GM12865 (cell line): ENCODE measurements around the gene FCN1.

Source experiments
- DNase-seq: peaks from one replicate; pipeline ENCODE4 v3.0.0; 2010; ENCODE audit warnings: low read depth
- H3K4me3 ChIP-seq: 2 replicates; pipeline ENCODE4 v1.5.1; 2011; ENCODE audit warnings: mild to moderate bottlenecking, low read depth, low read length, control low read depth
- CTCF ChIP-seq: IDR thresholded peaks from 2 replicates; pipeline ENCODE4 v1.5.1; 2011; ENCODE audit warnings: low read length, control low read depth, low read depth, inconsistent platforms; ENCODE audit not compliant: insufficient read depth; ENCODE audit errors: missing control alignments

FCN1 gene

GRCh38 chr9:134917431-134918373 is at the start of gene FCN1:
Gene FCN1 (minus strand): TSS chr9:134917912. CDS start chr9:134917871, 41 bp downstream.
- DNase-seq: no peak
- no peak within 1 kb of the TSS for H3K4me3 ChIP-seq
- TF ChIP-seq CTCF: no peak

GRCh38 chr9:134966697-134967546 is 49.2 kb upstream of the FCN1 start:
- DNase-seq: no peak
- no peak for TF ChIP-seq CTCF
- no peak overlapping the region for H3K4me3 ChIP-seq

- no peak for TF ChIP-seq CTCF
- no peak overlapping the region for H3K4me3 ChIP-seq
- no peak for DNase-seq
Measured at GRCh38 chr9:134966270-134966669, 48.6 kb upstream of the FCN1 start.

GRCh38 chr9:134965851-134966250 is 48.1 kb upstream of the FCN1 start:
- no peak for DNase-seq
- no peak for TF ChIP-seq CTCF
- no peak overlapping the region for H3K4me3 ChIP-seq

GRCh38 chr9:134965411-134965810 is 47.7 kb upstream of the FCN1 start:
- no peak for TF ChIP-seq CTCF
- DNase-seq: no peak
- no peak overlapping the region for H3K4me3 ChIP-seq

- no peak for TF ChIP-seq CTCF
- DNase-seq: no peak
- no peak overlapping the region for H3K4me3 ChIP-seq
Measured at GRCh38 chr9:134964271-134965055, 46.8 kb upstream of the FCN1 start.
